Measurements from ENCODE around the gene SMARCA5. TPM values are rescaled to one million over a fixed set of nuclear protein-coding genes. Genes with fewer than 3 reads are reported as not detected.

The SMARCA5 gene
- 44.0 TPM for polyA plus RNA-seq (2012; ENCODE audit: insufficient read depth, insufficient read length, low read depth)

GRCh38 chr4:143513314-143514168 lies at the start of gene SMARCA5:
SMARCA5 (plus strand) TSS chr4:143513702; CDS start chr4:143513925, 223 bp downstream.
- Histone ChIP-seq H3K9me3 (no peaks in the 10 kb centered on the region), H3K36me3 (peaks cover 14% of the 10 kb centered on the region), H3K4me3 (ENCODE audit: low read depth, low read length) (peak within 1 kb of the TSS; percentile 96), H3K27me3 (no peaks in the 10 kb centered on the region; the same call in 1 of the 2 replicates), H3K4me1 (no peaks in the 10 kb centered on the region; the same call in 1 of the 2 replicates)
- DNase-seq = peak; percentile 96
- no peak for TF ChIP-seq CTCF (IDR thresholded peaks at IDR 0.05; ENCODE audit: low read depth, low read length)

GRCh38 chr4:143473334-143474126 lies 40.0 kb upstream of the SMARCA5 start:
- H3K27me3 ChIP-seq = no peaks in the 10 kb centered on the region
- no peaks in the 10 kb centered on the region for H3K4me1 ChIP-seq
- H3K4me3 ChIP-seq (ENCODE audit: low read depth, low read length) = no peak overlapping the region
- no peak for TF ChIP-seq CTCF (IDR thresholded peaks at IDR 0.05; ENCODE audit: low read depth, low read length)
- DNase-seq = no peak
- no peaks in the 10 kb centered on the region for H3K36me3 ChIP-seq
- H3K9me3 ChIP-seq = no peaks in the 10 kb centered on the region

GRCh38 chr4:143477487-143477886 lies 36.0 kb upstream of the SMARCA5 start:
- H3K27me3 ChIP-seq = no peaks in the 10 kb centered on the region
- no peak for DNase-seq
- TF ChIP-seq CTCF (IDR thresholded peaks at IDR 0.05; ENCODE audit: low read depth, low read length) = no peak
- no peaks in the 10 kb centered on the region for H3K36me3 ChIP-seq
- no peaks in the 10 kb centered on the region for H3K4me1 ChIP-seq
- H3K4me3 ChIP-seq (ENCODE audit: low read depth, low read length) = no peak overlapping the region
- H3K9me3 ChIP-seq = no peaks in the 10 kb centered on the region

GRCh38 chr4:143481361-143481760 lies 32.1 kb upstream of the SMARCA5 start:
- Histone ChIP-seq H3K27me3 (no peaks in the 10 kb centered on the region), H3K4me3 (ENCODE audit: low read depth, low read length) (no peak overlapping the region), H3K36me3 (no peaks in the 10 kb centered on the region), H3K9me3 (no peaks in the 10 kb centered on the region), H3K4me1 (no peaks in the 10 kb centered on the region)
- no peak for DNase-seq
- no peak for TF ChIP-seq CTCF (IDR thresholded peaks at IDR 0.05; ENCODE audit: low read depth, low read length)

- Histone ChIP-seq H3K4me3 (ENCODE audit: low read depth, low read length) (no peak overlapping the region), H3K4me1 (no peaks in the 10 kb centered on the region), H3K9me3 (no peaks in the 10 kb centered on the region), H3K36me3 (no peaks in the 10 kb centered on the region), H3K27me3 (no peaks in the 10 kb centered on the region)
- DNase-seq = no peak
- TF ChIP-seq CTCF (IDR thresholded peaks at IDR 0.05; ENCODE audit: low read depth, low read length) = peak; percentile 57
Measured at GRCh38 chr4:143482840-143483239, 30.7 kb upstream of the SMARCA5 start.

Data from BE2C (cell line).